ENCODE measurements around the gene FTHL17. TPM values are rescaled to one million over a fixed set of nuclear protein-coding genes. Genes with fewer than 3 reads are reported as not detected.

Gene FTHL17
- total and polyA plus RNA-seq, 8 donors, result not detected

- intact Hi-C loops (cut with DNase I), result no loop called here
- Histone ChIP-seq H3K27me3 (no peaks in the 10 kb centered on the region), H3K4me3 (no peak overlapping the region), H3K9me3 (no peaks in the 10 kb centered on the region), H3K27ac (no peak overlapping the region), H3K4me1 (no peaks in the 10 kb centered on the region), H3K36me3 (no peaks in the 10 kb centered on the region)
- 88 to 90% methylated on average over 6 of the region's 6 CpGs for WGBS, 2 donors
- TF ChIP-seq, protein P1, sequence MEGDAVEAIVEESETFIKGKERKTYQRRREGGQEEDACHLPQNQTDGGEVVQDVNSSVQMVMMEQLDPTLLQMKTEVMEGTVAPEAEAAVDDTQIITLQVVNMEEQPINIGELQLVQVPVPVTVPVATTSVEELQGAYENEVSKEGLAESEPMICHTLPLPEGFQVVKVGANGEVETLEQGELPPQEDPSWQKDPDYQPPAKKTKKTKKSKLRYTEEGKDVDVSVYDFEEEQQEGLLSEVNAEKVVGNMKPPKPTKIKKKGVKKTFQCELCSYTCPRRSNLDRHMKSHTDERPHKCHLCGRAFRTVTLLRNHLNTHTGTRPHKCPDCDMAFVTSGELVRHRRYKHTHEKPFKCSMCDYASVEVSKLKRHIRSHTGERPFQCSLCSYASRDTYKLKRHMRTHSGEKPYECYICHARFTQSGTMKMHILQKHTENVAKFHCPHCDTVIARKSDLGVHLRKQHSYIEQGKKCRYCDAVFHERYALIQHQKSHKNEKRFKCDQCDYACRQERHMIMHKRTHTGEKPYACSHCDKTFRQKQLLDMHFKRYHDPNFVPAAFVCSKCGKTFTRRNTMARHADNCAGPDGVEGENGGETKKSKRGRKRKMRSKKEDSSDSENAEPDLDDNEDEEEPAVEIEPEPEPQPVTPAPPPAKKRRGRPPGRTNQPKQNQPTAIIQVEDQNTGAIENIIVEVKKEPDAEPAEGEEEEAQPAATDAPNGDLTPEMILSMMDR (IDR thresholded peaks at IDR 0.05), result no peak
- FAIRE-seq, result no peak
- DNase-seq, result no peak
- no peak for ATAC-seq
Observed at GRCh38 chrX:31110657-31111056, 38.8 kb upstream of the FTHL17 start.

DNA sequence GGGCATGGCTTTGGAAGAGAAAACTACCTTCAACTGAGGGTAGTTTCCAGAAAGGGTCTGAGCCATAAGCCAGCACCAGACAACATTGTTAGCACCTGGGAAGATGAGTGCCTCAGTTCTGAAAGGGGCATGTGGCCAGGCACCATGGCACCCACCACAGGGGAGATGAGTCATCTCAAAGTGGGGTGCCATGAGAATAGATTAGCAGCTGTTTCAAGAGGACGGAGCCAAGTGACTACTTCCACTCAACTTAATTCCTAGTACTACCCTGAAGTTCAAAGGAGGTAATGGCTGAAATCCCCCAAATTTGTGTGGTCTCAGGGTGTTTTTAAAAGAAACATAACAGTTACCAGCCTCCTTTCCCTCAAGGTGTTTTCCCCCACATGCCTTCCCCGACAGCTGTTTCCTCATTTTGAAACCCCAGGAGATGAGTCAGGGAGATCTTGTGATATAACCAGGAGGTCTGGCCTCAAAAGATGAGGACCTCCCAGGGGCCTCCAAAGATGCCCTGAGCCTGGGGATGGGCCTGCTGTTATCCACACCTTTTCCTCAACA, 27.8 kb upstream of the FTHL17 start:
- Histone ChIP-seq H3K4me1 (no peaks in the 10 kb centered on the region), H3K4me3 (no peak overlapping the region), H3K27ac (no peak overlapping the region), H3K27me3 (peaks cover 0 to 10% (median 0%) of the 10 kb centered on the region in 4 donors), H3K9me3 (no peaks in the 10 kb centered on the region), H3K36me3 (no peaks in the 10 kb centered on the region)
- WGBS, 2 donors, result 89% methylated on average over 2 of the region's 2 CpGs
- TF ChIP-seq, protein P1 (IDR thresholded peaks at IDR 0.05), result no peak
- no peak for DNase-seq
- intact Hi-C loops (cut with DNase I), result no loop called here
- no peak for FAIRE-seq
- no peak for ATAC-seq

- no peaks in the 10 kb centered on the region for H3K36me3 ChIP-seq
- no peak overlapping the region for H3K4me3 ChIP-seq
- no peaks in the 10 kb centered on the region for H3K9me3 ChIP-seq
- intact Hi-C loops (cut with DNase I), result no loop called here
- 67 to 74% methylated on average over 3 of the region's 3 CpGs for WGBS, 2 donors
- no peak overlapping the region for H3K27ac ChIP-seq
- FAIRE-seq, result no peak
- TF ChIP-seq, protein P1 (IDR thresholded peaks at IDR 0.05), result no peak
- no peak for ATAC-seq
- DNase-seq, result no peak
- peaks cover 0 to 10% (median 0%) of the 10 kb centered on the region in 4 donors for H3K27me3 ChIP-seq
- H3K4me1 ChIP-seq, result no peaks in the 10 kb centered on the region
Observed at GRCh38 chrX:31098079-31098478, 26.2 kb upstream of the FTHL17 start.

- H3K4me1 ChIP-seq, result no peaks in the 10 kb centered on the region
- FAIRE-seq, result no peak
- 75 to 95% methylated on average over 4 of the region's 4 CpGs for WGBS, 2 donors
- no peak overlapping the region for H3K4me3 ChIP-seq
- no peaks in the 10 kb centered on the region for H3K36me3 ChIP-seq
- TF ChIP-seq, protein P1 (IDR thresholded peaks at IDR 0.05), result no peak
- no peak overlapping the region for H3K27ac ChIP-seq
- no peak for DNase-seq
- no peak for ATAC-seq
- intact Hi-C loops (cut with DNase I), result no loop called here
- peaks cover 0 to 5% (median 0%) of the 10 kb centered on the region in 4 donors for H3K27me3 ChIP-seq
- H3K9me3 ChIP-seq, result no peaks in the 10 kb centered on the region
Observed at GRCh38 chrX:31093639-31093975, 21.8 kb upstream of the FTHL17 start.

DNA sequence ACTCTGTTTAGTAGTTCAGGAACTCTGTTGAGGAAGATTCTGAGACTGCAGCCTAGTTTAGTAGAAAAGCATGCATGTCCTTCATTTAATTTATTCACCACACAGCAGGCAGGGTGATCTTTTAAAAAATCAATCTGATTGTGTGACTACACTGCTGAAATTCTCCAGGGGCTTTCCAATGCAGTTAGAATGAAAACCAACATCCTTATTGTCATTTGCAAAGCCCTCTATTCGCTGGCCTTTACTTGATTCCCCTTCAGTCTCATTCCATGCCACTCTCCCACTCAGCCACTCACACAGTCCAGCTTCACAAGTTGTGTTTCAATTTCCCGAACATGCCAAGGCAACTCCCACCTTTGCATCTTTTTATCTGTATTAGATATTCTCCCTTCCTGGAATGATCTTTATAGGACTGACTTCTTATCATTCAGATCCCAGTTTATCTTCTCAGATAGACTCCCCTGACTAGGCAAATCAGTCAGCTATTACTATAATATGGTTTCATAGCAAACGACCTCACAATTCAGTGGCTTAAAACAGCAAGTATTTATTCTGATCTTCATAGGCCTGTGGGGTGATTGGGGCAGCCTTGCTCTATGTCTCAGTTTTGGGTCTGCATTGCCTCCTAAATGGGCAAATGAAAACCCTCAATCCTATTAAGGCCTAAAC, 21.3 kb upstream of the FTHL17 start:
- TF ChIP-seq, protein P1 (IDR thresholded peaks at IDR 0.05), result no peak
- DNase-seq, result no peak
- ATAC-seq, result no peak
- no peaks in the 10 kb centered on the region for H3K9me3 ChIP-seq
- FAIRE-seq, result no peak
- no peaks in the 10 kb centered on the region for H3K4me1 ChIP-seq
- intact Hi-C loops (cut with DNase I), result no loop called here
- no peak overlapping the region for H3K4me3 ChIP-seq
- H3K27me3 ChIP-seq, result peaks cover 0 to 5% (median 0%) of the 10 kb centered on the region in 4 donors
- 46 to 59% methylated on average over 3 of the region's 3 CpGs for WGBS, 2 donors
- no peak overlapping the region for H3K27ac ChIP-seq
- no peaks in the 10 kb centered on the region for H3K36me3 ChIP-seq

All from pancreas (tissue), 10 donors.